Common myeloid progenitor, CD34-positive (primary cell): Measurements from ENCODE around the gene LY6G6F.

Source experiments
- CTCF ChIA-PET: fragments of 350-600 bp; sonication (Branson Sonifier 250); formaldehyde crosslinking; loops from one replicate; lab custom pipeline; 2021; ENCODE audit warnings: antibody characterized with exemption; lab: Charles Lee
- POLR2A ChIA-PET: fragments of 350-600 bp; sonication (Branson Sonifier 250); formaldehyde crosslinking; loops from one replicate; lab custom pipeline; 2021; ENCODE audit warnings: antibody characterized with exemption; lab: Charles Lee
- DNase-seq, 3 donors: peaks; one replicate each; pipeline versions ENCODE4 v3.0.0 to v3.0.0-alpha.2; 2013
- H3K27ac ChIP-seq, 2 experiments: 1 replicate in 1 of 2; 2 replicates in 1 of 2; pipeline ENCODE4 v1.7.0; 2013; ENCODE audit warnings: inconsistent platforms in 2 of 2, low read length in 2 of 2, mild to moderate bottlenecking in 2 of 2, low read depth in 1 of 2, moderate library complexity in 1 of 2; ENCODE audit not compliant: severe bottlenecking in 2 of 2, insufficient read depth in 1 of 2, poor library complexity in 1 of 2
- H3K27me3 ChIP-seq, 5 experiments: replicated peaks in 2 of 5; 1 replicate in 3 of 5; 2 replicates in 2 of 5; pipeline versions ENCODE4 v1.6.1 to v1.7.0; 2013; ENCODE audit warnings: low read length in 4 of 5, mild to moderate bottlenecking in 2 of 5, moderate library complexity in 2 of 5, inconsistent platforms in 1 of 5; ENCODE audit not compliant: insufficient read depth in 5 of 5, control insufficient read depth in 4 of 5
- H3K36me3 ChIP-seq, 4 experiments: 1 replicate in 2 of 4; 2 replicates in 2 of 4; pipeline versions ENCODE4 v1.6.1 to v1.7.0; 2013; ENCODE audit warnings: low read length in 3 of 4, control low read depth in 1 of 4, mild to moderate bottlenecking in 1 of 4; ENCODE audit not compliant: control insufficient read depth in 4 of 4, insufficient read depth in 4 of 4
- H3K4me1 ChIP-seq, 4 experiments: 1 replicate in 3 of 4; 2 replicates in 1 of 4; pipeline versions ENCODE4 v1.6.1 to v1.7.1; 2013; ENCODE audit warnings: low read length in 3 of 4, mild to moderate bottlenecking in 3 of 4, control low read depth in 1 of 4, inconsistent platforms in 1 of 4, moderate library complexity in 1 of 4; ENCODE audit not compliant: control insufficient read depth in 4 of 4, insufficient read depth in 4 of 4; ENCODE audit errors: control extremely low read depth in 1 of 4
- H3K4me3 ChIP-seq, 7 experiments: 1 replicate in 4 of 7; 2 replicates in 3 of 7; pipeline versions ENCODE4 v1.5.1 to v1.7.0; 2013; ENCODE audit warnings: mild to moderate bottlenecking in 7 of 7, low read length in 6 of 7, moderate library complexity in 6 of 7, inconsistent platforms in 2 of 7, low read depth in 2 of 7, control low read depth in 1 of 7; ENCODE audit not compliant: insufficient read depth in 4 of 7, control insufficient read depth in 1 of 7; ENCODE audit errors: extremely low read depth in 1 of 7
- H3K9me3 ChIP-seq, 5 experiments: 1 replicate in 4 of 5; 2 replicates in 1 of 5; pipeline versions ENCODE4 v1.6.1 to v1.7.1; 2013; ENCODE audit warnings: low read length in 4 of 5, mild to moderate bottlenecking in 2 of 5, inconsistent platforms in 1 of 5, low read depth in 1 of 5, moderate library complexity in 1 of 5; ENCODE audit not compliant: control insufficient read depth in 4 of 5, insufficient read depth in 2 of 5; ENCODE audit errors: control extremely low read depth in 1 of 5
- WGBS: methylation state at CpG from one replicate; pipeline ENCODE4 v1.1.5; 2013; ENCODE audit not compliant: insufficient coverage; 5-methylcytosine and 5-hydroxymethylcytosine counted together

LY6G6F gene

DNA sequence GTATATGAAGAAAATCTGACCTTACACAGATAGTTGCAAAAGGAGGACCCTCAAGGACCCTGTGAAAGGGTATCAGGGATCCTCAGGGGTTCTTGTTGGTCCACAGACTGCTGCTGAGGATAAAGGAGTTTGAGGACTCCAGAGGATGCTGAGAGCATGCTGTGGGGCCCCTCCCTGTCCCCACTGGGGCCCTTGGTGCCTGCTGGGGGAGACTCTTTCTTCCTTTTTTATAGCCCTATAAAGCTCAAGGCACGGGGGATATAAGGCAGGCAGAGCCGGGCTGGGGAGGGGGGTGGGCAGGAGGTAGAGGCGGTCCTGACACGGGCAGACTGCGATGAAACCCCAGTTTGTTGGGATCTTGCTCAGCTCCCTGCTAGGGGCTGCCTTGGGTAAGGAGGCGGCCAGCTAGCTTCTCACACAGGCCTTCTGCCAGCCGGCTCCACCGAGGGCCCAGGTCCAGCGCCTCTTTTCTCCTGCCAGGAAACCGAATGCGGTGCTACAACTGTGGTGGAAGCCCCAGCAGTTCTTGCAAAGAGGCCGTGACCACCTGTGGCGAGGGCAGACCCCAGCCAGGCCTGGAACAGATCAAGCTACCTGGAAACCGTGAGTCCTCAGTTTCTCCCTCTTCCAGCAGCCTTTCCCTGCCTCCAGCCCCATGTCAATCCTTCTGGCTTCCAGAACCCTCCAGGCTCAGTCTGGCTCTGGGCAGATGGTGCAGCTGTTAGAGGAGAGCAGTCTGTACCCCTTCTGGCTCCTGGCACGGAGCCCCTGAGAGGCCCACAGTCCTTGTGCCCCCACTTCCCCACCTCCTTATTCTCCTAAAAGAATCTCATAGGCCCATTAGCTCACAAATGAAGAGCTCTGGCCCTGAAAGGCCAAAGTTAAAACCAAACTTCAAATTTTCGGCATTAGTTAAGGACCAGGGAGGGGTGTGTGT is 8.6 kb downstream of the LY6G6F start, which contains the start of gene LY6G6D:
Gene LY6G6D, plus strand, starts transcription at position 327 of the 937 bp plus-strand sequence. Its CDS starts 8 bp downstream, at position 335.
- peaks cover 5 to 45% (median 33%) of the 10 kb centered on the region in 4 experiments for H3K4me1 ChIP-seq
- no peaks in the 10 kb centered on the region for H3K9me3 ChIP-seq
- WGBS: 86% methylated on average over 10 of the region's 16 CpGs
- DNase-seq: no peak
- H3K27me3 ChIP-seq: no peaks in the 10 kb centered on the region
- no peaks in the 10 kb centered on the region for H3K36me3 ChIP-seq
- H3K27ac ChIP-seq: no peak within 1 kb of the TSS
- POLR2A ChIA-PET: interaction anchor here (1.4 kb wide), 1 partner anchor 10 kb away, joined by 3 read pairs; no protein-coding TSS in a partner anchor
- no peak within 1 kb of the TSS for H3K4me3 ChIP-seq
- CTCF ChIA-PET: interaction anchor here (1.0 to 7.1 kb wide), 6 partner anchors 10 to 62 kb away, joined by 3 to 136 read pairs (median 4); partner anchors contain the start of genes DDAH2, LY6G6C, MPIG6B and VWA7

DNA sequence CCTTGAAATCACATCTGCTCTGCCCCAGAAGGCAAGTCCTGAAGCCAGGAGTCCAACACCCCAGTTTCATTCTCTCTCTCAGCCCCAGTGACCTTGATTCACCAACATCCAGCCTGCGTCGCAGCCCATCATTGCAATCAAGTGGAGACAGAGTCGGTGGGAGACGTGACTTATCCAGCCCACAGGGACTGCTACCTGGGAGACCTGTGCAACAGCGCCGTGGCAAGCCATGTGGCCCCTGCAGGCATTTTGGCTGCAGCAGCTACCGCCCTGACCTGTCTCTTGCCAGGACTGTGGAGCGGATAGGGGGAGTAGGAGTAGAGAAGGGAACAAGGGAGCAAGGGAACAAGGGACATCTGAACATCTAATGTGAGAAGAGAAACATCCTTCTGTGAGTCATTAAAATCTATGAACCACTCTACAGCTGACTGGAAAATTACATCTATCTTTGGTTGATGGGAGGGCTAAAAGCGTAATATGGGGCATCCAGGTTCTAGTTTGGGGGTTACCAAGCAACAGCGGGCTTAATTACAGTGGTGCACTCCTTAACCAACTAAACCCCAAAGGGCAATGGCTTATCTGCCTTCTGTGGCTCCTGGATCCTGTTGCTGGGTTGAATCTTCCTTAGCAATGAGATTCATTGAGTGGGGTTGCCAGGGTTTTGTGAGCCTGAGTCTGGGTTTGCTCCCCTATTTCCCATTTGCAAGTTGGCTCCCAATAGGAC is 11.0 kb downstream of the LY6G6F start:
- Histone ChIP-seq H3K4me1 (peaks cover 2 to 21% (median 14%) of the 10 kb centered on the region in 4 experiments), H3K36me3 (no peaks in the 10 kb centered on the region), H3K9me3 (no peaks in the 10 kb centered on the region), H3K27me3 (no peaks in the 10 kb centered on the region), H3K4me3 (no peak overlapping the region), H3K27ac (no peak overlapping the region)
- DNase-seq: peak in 1 of 3 donors; percentile 21
- ChIA-PET CTCF (no interaction called here), POLR2A (no interaction called here)
- 92% methylated on average over 10 of the region's 10 CpGs for WGBS

DNA sequence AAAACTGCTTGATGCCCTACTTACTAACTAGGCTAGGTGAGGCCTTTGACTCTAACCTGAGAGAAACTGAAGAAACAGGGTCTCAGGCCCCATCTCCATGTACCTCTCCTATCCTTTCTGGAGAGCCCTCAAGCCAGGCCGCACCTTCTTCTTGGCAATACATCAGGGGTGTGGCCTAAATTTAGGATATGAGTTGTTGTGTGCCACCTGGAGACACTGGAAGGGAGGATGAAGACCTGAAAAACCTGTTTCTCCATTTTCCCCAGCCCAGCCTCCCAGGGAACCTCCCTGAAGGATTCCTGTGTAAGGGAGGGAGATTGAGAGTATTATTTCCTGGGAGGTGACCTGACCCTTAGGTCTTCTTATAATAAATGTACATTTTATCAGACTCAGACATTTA is 11.6 kb downstream of the LY6G6F start:
- H3K27ac ChIP-seq: no peak overlapping the region
- H3K9me3 ChIP-seq: no peaks in the 10 kb centered on the region
- no peaks in the 10 kb centered on the region for H3K36me3 ChIP-seq
- CTCF ChIA-PET: no interaction called here
- POLR2A ChIA-PET: no interaction called here
- H3K4me1 ChIP-seq: peaks cover 2 to 24% (median 17%) of the 10 kb centered on the region in 4 experiments
- DNase-seq: no peak
- no CpG with 5 or more reads among the region's 1 CpG for WGBS
- no peak overlapping the region for H3K4me3 ChIP-seq
- no peaks in the 10 kb centered on the region for H3K27me3 ChIP-seq

DNA sequence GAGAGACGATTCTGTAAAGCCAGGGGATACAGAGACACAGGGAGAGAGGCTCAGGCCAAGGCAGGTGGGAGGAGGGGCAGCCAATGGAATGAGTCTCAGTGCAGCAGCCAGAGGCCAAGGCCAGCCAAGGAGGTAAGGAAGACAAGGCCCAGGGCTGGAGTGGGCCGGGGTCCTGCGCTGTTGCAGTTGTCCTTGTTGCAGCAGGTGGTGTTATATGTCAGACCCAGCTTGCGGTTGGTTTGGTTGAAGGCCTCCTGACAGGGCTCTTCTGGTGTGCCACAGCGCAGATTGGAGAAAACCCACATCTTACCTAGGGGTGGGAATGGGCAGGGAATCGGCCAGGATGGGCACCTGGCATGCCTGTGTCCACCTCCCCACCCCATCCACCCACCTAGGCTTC is 12.3 kb downstream of the LY6G6F start:
- Histone ChIP-seq H3K4me3 (no peak overlapping the region), H3K9me3 (no peaks in the 10 kb centered on the region), H3K36me3 (no peaks in the 10 kb centered on the region), H3K4me1 (peaks cover 2 to 28% (median 19%) of the 10 kb centered on the region in 4 experiments), H3K27me3 (no peaks in the 10 kb centered on the region), H3K27ac (no peak overlapping the region)
- POLR2A ChIA-PET: no interaction called here
- DNase-seq: no peak
- CTCF ChIA-PET: no interaction called here
- WGBS: 89% methylated on average over 4 of the region's 6 CpGs

DNA sequence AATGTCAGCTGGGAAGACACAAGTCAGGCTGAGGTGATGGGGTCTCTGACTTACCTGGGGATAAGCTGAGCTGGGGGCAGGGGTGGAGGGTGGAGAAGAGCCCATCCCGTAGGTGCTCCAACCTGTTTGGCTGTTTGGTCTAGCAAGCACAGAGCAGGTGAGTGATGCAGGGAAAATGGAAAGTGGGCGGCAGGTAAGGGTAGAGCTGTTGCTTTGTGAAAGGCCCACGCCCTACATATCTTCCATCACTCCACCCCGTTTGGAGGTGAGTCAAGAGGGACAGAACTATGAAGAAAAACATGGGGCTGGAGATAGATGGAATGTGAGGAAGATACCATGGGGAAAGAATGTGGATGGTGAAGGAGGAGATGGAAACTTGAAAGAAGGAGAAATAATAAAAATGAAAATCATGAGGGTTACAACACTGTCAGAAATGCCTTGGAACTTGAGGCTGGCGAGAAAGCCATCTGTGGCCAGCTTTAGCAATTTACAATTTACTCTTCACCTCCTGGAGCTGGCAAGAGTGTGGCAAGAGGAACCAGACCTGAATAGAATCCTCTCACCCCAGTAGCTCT is 13.6 kb downstream of the LY6G6F start:
- CTCF ChIA-PET: interaction anchor here (0.9 to 2.4 kb wide), 4 partner anchors 9 to 110 kb away, joined by 3 to 6 read pairs (median 4); no protein-coding TSS in a partner anchor
- Histone ChIP-seq H3K4me3 (no peak overlapping the region), H3K36me3 (peaks cover 0 to 3% (median 1%) of the 10 kb centered on the region in 4 experiments), H3K27ac (no peak overlapping the region), H3K4me1 (peaks cover 0 to 30% (median 23%) of the 10 kb centered on the region in 4 experiments), H3K27me3 (no peaks in the 10 kb centered on the region), H3K9me3 (no peaks in the 10 kb centered on the region)
- POLR2A ChIA-PET: no interaction called here
- no peak for DNase-seq
- 100% methylated on average over 5 of the region's 5 CpGs for WGBS

DNA sequence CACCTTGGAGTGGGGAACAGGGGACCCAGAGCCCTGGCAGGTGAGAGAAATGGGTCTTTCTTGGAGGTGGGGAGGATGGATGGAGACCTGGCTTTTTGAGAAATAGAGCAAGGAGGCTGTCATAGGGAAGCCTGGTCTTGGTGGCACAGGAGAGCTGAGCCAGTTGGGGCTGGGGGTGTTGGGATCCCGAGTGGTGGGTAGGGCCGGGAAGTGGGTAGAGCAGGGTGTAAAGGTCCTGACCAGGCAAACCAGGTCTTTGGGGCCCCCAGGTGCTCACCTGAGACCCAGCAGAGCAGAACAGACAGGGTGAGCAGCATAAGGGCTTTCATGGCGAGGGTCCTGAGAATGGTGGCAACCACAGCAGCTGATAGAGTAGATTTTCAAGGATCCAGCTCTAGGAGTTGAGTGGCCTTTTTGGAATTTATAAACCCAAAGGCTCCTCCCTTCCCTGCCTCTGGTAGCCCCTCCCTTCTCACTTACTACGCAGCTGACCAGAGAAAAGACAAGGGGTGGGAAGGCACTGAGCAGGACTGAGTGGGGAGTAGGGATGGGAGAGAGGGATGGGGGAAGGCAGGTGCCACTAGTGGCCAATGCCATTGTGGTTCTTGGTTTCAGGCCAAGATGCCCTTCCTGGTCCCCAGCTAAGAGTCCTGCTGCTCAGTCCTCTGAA is 14.8 kb downstream of the LY6G6F start, which contains the start of gene LY6G6C:
Gene LY6G6C, minus strand, starts transcription at position 396 of the 670 bp plus-strand sequence. Its CDS starts 67 bp downstream, at position 329.
- POLR2A ChIA-PET: interaction anchor here (0.6 kb wide), 1 partner anchor 8 kb away, joined by 3 read pairs; no protein-coding TSS in a partner anchor
- H3K4me1 ChIP-seq: peaks cover 4 to 39% (median 31%) of the 10 kb centered on the region in 4 experiments
- H3K4me3 ChIP-seq: no peak within 1 kb of the TSS
- H3K27me3 ChIP-seq: no peaks in the 10 kb centered on the region
- H3K9me3 ChIP-seq: no peaks in the 10 kb centered on the region
- 100% methylated on average over 1 of the region's 4 CpGs for WGBS
- CTCF ChIA-PET: interaction anchor here (1.0 to 9.4 kb wide), 6 partner anchors 8 to 92 kb away, joined by 3 to 136 read pairs (median 3); partner anchors contain the start of genes LY6G6D and MSH5
- H3K27ac ChIP-seq: no peak within 1 kb of the TSS
- DNase-seq: no peak
- H3K36me3 ChIP-seq: peaks cover 0 to 13% (median 5%) of the 10 kb centered on the region in 4 experiments
